Cardiac muscle cell (in vitro differentiated cells and primary cell): ENCODE measurements around the gene GORAB. TPM values are rescaled to one million over a fixed set of nuclear protein-coding genes. Genes with fewer than 3 reads are reported as not detected.

ENCODE experiments used
- DNase-seq, 2 donors: peaks; one replicate each; pipeline versions ENCODE4 v3.0.0 to v3.0.0-alpha.2; 2010 to 2017; ENCODE audit warnings: low read depth in 1 of 2, low spot score in 1 of 2
- H3K27ac ChIP-seq: fragments of 200-600 bp; sonication (generic); 2 replicates; pipeline ENCODE4 v1.5.1; 2016
- H3K27me3 ChIP-seq: fragments of 200-600 bp; sonication (generic); 2 replicates; pipeline ENCODE4 v1.6.0; 2016; ENCODE audit warnings: control low read depth
- H3K36me3 ChIP-seq: fragments of 200-600 bp; sonication (generic); 2 replicates; pipeline ENCODE4 v1.5.1; 2016; ENCODE audit warnings: control low read depth
- H3K4me1 ChIP-seq: fragments of 200-600 bp; sonication (generic); 2 replicates; pipeline ENCODE4 v1.8.1; 2017; ENCODE audit warnings: low read depth, mild to moderate bottlenecking, mixed run types
- H3K4me3 ChIP-seq: fragments of 200-600 bp; sonication (generic); 2 replicates; pipeline ENCODE4 v1.5.1; 2016; ENCODE audit warnings: mild to moderate bottlenecking
- H3K9me3 ChIP-seq: fragments of 200-600 bp; sonication (generic); 2 replicates; pipeline ENCODE4 v1.5.1; 2017; ENCODE audit warnings: low read depth, mild to moderate bottlenecking, control low read depth
- CTCF ChIP-seq: IDR thresholded peaks from 2 replicates; pipeline ENCODE4 v1.5.1; 2012; ENCODE audit warnings: low read depth, mild to moderate bottlenecking, low read length
- polyA plus RNA-seq: library from polyadenylated mRNA; unstranded; fragments of >200 nt; fragmentation: Nextera tagmentation; extraction: Ambion mirVana; gene quantifications from 2 replicates; pipeline ENCODE4 v1.2.1, GENCODE V29; 2016
- total RNA-seq: library from RNA; depleted of rRNA; stranded (reverse); fragments of >200 nt; gene quantifications from 2 replicates; pipeline ENCODE4 v1.2.3, GENCODE V29; 2016

The GORAB gene
- total and polyA plus RNA-seq, 2 experiments from 2014 or later, result 8.5 to 10.1 TPM

GRCh38 chr1:170592591-170593111, 60.7 kb downstream of the GORAB start:
- Histone ChIP-seq H3K4me3 (no peak overlapping the region), H3K27ac (no peak overlapping the region), H3K4me1 (no peaks in the 10 kb centered on the region), H3K9me3 (no peaks in the 10 kb centered on the region), H3K27me3 (peaks cover 1% of the 10 kb centered on the region), H3K36me3 (no peaks in the 10 kb centered on the region)
- no peak for DNase-seq
- TF ChIP-seq CTCF, result no peak

- no peak for TF ChIP-seq CTCF
Observed at GRCh38 chr1:170593173-170594011, 61.4 kb downstream of the GORAB start.

GRCh38 chr1:170594066-170594626, 62.2 kb downstream of the GORAB start:
- H3K27me3 ChIP-seq, result no peaks in the 10 kb centered on the region

More at GRCh38 chr1:170593173-170594011, 61.4 kb downstream of the GORAB start:
- no peak overlapping the region for H3K4me3 ChIP-seq
- H3K9me3 ChIP-seq, result no peaks in the 10 kb centered on the region
- no peak for DNase-seq
- H3K27ac ChIP-seq, result no peak overlapping the region
- no peaks in the 10 kb centered on the region for H3K4me1 ChIP-seq
- H3K27me3 ChIP-seq, result no peaks in the 10 kb centered on the region
- no peaks in the 10 kb centered on the region for H3K36me3 ChIP-seq

GRCh38 chr1:170596701-170597100, 64.7 kb downstream of the GORAB start:
- H3K27me3 ChIP-seq, result no peaks in the 10 kb centered on the region
- no peak overlapping the region for H3K4me3 ChIP-seq
- no peaks in the 10 kb centered on the region for H3K4me1 ChIP-seq
- TF ChIP-seq CTCF, result no peak
- no peak overlapping the region for H3K27ac ChIP-seq
- DNase-seq, result no peak
- no peaks in the 10 kb centered on the region for H3K9me3 ChIP-seq
- no peaks in the 10 kb centered on the region for H3K36me3 ChIP-seq

More at GRCh38 chr1:170594066-170594626, 62.2 kb downstream of the GORAB start:
- TF ChIP-seq CTCF, result no peak
- H3K4me3 ChIP-seq, result no peak overlapping the region
- no peaks in the 10 kb centered on the region for H3K36me3 ChIP-seq
- DNase-seq, result no peak
- no peaks in the 10 kb centered on the region for H3K9me3 ChIP-seq
- H3K27ac ChIP-seq, result no peak overlapping the region
- H3K4me1 ChIP-seq, result no peaks in the 10 kb centered on the region

GRCh38 chr1:170598618-170599017, 66.7 kb downstream of the GORAB start:
- TF ChIP-seq CTCF, result no peak

More at GRCh38 chr1:170598618-170599017, 66.7 kb downstream of the GORAB start:
- Histone ChIP-seq H3K4me1 (no peaks in the 10 kb centered on the region), H3K4me3 (no peak overlapping the region), H3K27me3 (no peaks in the 10 kb centered on the region), H3K27ac (no peak overlapping the region), H3K36me3 (no peaks in the 10 kb centered on the region), H3K9me3 (no peaks in the 10 kb centered on the region)
- no peak for DNase-seq
